MM.1S (cell line): ENCODE measurements around the gene SOBP.

Experiments
- DNase-seq: peaks from one replicate; pipeline ENCODE4 v3.0.0-alpha.2; 2015
- H2AFZ ChIP-seq: fragments of 300-600 bp; sonication (generic); 2 replicates; pipeline ENCODE4 v1.6.0; 2016; ENCODE audit warnings: antibody characterized with exemption, low read length
- H3F3A ChIP-seq: fragments of 300-600 bp; sonication (generic); 2 replicates; pipeline ENCODE4 v1.6.1; 2016; ENCODE audit warnings: mild to moderate bottlenecking, antibody characterized with exemption, low read length, moderate library complexity, mixed read lengths; ENCODE audit not compliant: insufficient read depth
- H3K27ac ChIP-seq: fragments of 300-600 bp; sonication (generic); 2 replicates; pipeline ENCODE4 v1.5.1; 2016; ENCODE audit warnings: mild to moderate bottlenecking, low read length
- H3K27me3 ChIP-seq: fragments of 300-600 bp; sonication (generic); replicated peaks from 2 replicates; pipeline ENCODE4 v1.6.0; 2016; ENCODE audit warnings: low read length; ENCODE audit not compliant: insufficient read depth
- H3K36me3 ChIP-seq: fragments of 300-600 bp; sonication (generic); replicated peaks from 2 replicates; pipeline ENCODE4 v1.6.1; 2016; ENCODE audit warnings: mild to moderate bottlenecking, low read length, mixed read lengths; ENCODE audit not compliant: insufficient read depth
- H3K4me1 ChIP-seq: fragments of 300-600 bp; sonication (generic); 2 replicates; pipeline ENCODE4 v1.6.1; 2016; ENCODE audit warnings: low read length, mixed read lengths
- H3K4me2 ChIP-seq: fragments of 300-600 bp; sonication (generic); 2 replicates; pipeline ENCODE4 v1.6.0; 2016; ENCODE audit warnings: low read depth, low read length
- H3K4me3 ChIP-seq: fragments of 300-600 bp; sonication (generic); 2 replicates; pipeline ENCODE4 v1.5.1; 2016; ENCODE audit warnings: low read length, mixed read lengths
- H3K79me2 ChIP-seq: fragments of 300-600 bp; sonication (generic); 2 replicates; pipeline ENCODE4 v1.6.1; 2016; ENCODE audit warnings: mixed run types, low read length, mixed read lengths
- H3K9ac ChIP-seq: fragments of 300-600 bp; sonication (generic); 2 replicates; pipeline ENCODE4 v1.6.1; 2016; ENCODE audit warnings: low read length, mixed read lengths
- H3K9me2 ChIP-seq: fragments of 300-600 bp; sonication (generic); replicated peaks from 2 replicates; pipeline ENCODE4 v1.6.1; 2016; ENCODE audit warnings: mild to moderate bottlenecking, low read length, mixed read lengths; ENCODE audit not compliant: insufficient read depth
- H3K9me3 ChIP-seq: fragments of 300-600 bp; sonication (generic); replicated peaks from 2 replicates; pipeline ENCODE4 v1.6.1; 2016; ENCODE audit warnings: mild to moderate bottlenecking, low read length, mixed read lengths; ENCODE audit not compliant: insufficient read depth
- H4K20me1 ChIP-seq: fragments of 300-600 bp; sonication (generic); 2 replicates; pipeline ENCODE4 v1.6.1; 2016; ENCODE audit warnings: mild to moderate bottlenecking, low read length, moderate library complexity, mixed read lengths; ENCODE audit not compliant: insufficient read depth
- EZH2 ChIP-seq: fragments of 300-600 bp; sonication (generic); optimal IDR thresholded peaks from 2 replicates; pipeline ENCODE3; 2017; ENCODE audit warnings: low read depth, mild to moderate bottlenecking, antibody characterized with exemption, low read length, mixed read lengths
- EZH2phosphoT487 ChIP-seq: fragments of 300-600 bp; sonication (generic); IDR thresholded peaks from 2 replicates; pipeline ENCODE4 v1.6.1; 2018; ENCODE audit warnings: antibody characterized with exemption, low read length
- TF ChIP-seq, protein P1 (sequence below): fragments of 300-600 bp; sonication (generic); IDR thresholded peaks from 2 replicates; pipeline ENCODE4 v1.5.1; 2016; ENCODE audit warnings: antibody characterized with exemption, low read length, mixed read lengths

Gene SOBP

DNA sequence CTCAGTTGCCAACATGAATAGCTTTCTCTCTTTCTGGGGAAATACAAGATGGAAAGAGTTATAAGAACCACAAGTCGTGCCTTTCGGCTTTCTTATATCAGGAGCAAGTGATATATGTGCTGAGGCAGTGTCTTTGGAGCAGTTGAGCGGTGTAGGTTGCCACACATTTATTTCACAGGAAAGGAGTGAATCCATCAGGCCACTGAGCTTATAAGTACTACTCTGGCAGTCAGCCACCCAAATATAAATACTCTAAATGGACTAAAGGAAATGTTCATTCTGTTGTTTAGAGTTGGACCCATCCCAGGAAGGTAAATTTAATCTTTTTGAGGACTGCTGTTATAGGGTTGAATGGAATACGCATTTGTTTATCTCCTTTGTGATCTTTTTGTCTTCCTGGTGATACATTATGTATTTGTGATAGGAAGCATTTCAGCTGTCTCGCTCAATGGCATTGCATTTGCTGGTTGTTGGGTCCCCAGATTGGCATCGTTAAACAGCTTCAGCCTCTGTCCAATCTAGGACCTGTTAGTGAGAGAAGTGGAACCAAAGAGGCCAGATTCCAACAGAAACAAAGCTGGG, 139.7 kb downstream of the SOBP start:
- Histone ChIP-seq H3K9me2 (no peaks in the 10 kb centered on the region), H3K4me2 (no peak overlapping the region), H3K4me1 (no peaks in the 10 kb centered on the region), H4K20me1 (no peaks in the 10 kb centered on the region), H2AFZ (no peak overlapping the region), H3K9ac (no peak overlapping the region), H3F3A (no peaks in the 10 kb centered on the region), H3K79me2 (no peaks in the 10 kb centered on the region), H3K9me3 (no peaks in the 10 kb centered on the region), H3K27me3 (no peaks in the 10 kb centered on the region), H3K4me3 (no peak overlapping the region), H3K36me3 (no peaks in the 10 kb centered on the region), H3K27ac (no peak overlapping the region)
- no peak for DNase-seq
- TF ChIP-seq, protein P1, sequence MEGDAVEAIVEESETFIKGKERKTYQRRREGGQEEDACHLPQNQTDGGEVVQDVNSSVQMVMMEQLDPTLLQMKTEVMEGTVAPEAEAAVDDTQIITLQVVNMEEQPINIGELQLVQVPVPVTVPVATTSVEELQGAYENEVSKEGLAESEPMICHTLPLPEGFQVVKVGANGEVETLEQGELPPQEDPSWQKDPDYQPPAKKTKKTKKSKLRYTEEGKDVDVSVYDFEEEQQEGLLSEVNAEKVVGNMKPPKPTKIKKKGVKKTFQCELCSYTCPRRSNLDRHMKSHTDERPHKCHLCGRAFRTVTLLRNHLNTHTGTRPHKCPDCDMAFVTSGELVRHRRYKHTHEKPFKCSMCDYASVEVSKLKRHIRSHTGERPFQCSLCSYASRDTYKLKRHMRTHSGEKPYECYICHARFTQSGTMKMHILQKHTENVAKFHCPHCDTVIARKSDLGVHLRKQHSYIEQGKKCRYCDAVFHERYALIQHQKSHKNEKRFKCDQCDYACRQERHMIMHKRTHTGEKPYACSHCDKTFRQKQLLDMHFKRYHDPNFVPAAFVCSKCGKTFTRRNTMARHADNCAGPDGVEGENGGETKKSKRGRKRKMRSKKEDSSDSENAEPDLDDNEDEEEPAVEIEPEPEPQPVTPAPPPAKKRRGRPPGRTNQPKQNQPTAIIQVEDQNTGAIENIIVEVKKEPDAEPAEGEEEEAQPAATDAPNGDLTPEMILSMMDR, result no peak
- no peak for TF ChIP-seq EZH2phosphoT487
- no peak for TF ChIP-seq EZH2

DNA sequence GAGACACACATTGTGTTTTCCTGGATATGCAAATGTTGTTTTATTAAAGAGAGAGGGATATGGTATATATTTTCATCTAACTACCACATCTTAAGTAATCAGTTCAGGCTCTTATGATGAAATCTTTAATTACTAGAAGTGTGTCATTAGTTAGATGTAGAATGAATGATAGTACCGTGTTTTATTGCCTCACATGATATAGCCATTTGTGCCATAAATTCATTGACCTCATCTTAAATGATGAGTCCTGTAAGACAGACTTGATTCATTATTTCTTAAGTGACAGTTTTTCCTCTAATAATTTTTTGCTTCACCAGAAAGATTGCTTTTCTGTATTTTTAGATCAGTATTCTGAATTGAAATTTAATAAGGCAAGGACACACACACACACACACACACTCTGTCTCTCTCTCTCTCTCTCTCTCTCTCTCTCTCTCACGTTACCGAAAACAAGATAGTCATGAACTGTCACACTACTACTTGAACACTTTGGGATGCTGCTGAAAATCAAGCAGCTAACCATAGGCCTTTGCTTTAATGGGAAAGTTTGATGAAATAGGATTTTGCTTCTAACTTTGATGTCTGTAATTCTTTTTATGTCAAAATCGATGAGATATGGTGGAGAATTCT, 140.5 kb downstream of the SOBP start:
- no peak for DNase-seq
- H3K4me3 ChIP-seq, result no peak overlapping the region
- no peaks in the 10 kb centered on the region for H3K27me3 ChIP-seq
- H3K4me1 ChIP-seq, result no peaks in the 10 kb centered on the region
- no peaks in the 10 kb centered on the region for H3K9me2 ChIP-seq
- no peak overlapping the region for H3K4me2 ChIP-seq
- no peaks in the 10 kb centered on the region for H3F3A ChIP-seq
- TF ChIP-seq EZH2, result no peak
- TF ChIP-seq, protein P1, result no peak
- TF ChIP-seq EZH2phosphoT487, result no peak
- H3K36me3 ChIP-seq, result no peaks in the 10 kb centered on the region
- no peaks in the 10 kb centered on the region for H3K79me2 ChIP-seq
- H2AFZ ChIP-seq, result no peak overlapping the region
- no peaks in the 10 kb centered on the region for H4K20me1 ChIP-seq
- H3K9me3 ChIP-seq, result no peaks in the 10 kb centered on the region
- H3K9ac ChIP-seq, result no peak overlapping the region
- H3K27ac ChIP-seq, result no peak overlapping the region

DNA sequence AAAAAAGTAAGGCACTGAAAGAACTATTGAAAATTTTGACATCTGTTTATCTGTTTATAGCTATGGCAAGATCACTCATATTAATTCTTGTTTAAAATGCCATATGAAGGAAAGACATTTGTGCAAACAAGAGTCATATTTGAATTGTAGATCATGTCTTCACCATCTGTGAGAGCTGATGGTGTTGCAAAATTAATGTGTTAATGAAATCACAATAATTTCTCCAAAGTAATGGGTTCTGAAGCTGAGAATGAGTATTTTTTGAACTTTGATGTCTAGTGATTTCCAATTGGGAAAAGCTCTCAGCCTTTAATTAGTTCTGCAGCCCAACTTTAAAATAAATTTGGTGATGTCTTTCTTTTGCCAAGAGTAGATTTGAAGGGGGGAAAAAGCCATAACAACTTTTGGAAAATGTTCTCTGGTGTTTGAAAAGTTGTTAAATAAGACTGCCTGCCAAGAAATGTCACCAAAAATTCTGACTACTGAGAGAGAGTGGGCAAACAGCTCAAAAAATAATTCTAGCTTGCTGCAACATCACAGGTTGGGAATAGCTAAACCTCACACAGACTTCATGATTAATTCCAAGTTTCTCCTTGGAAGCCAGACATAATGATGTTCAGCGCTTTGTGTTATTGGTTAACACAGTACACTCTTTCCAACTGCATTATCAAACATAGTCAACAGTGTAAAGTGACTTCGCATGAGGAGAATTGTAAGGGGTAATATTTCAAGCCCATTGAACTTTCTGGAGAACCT, 142.6 kb downstream of the SOBP start:
- no peaks in the 10 kb centered on the region for H3K27me3 ChIP-seq
- no peaks in the 10 kb centered on the region for H3K79me2 ChIP-seq
- H3K4me1 ChIP-seq, result no peaks in the 10 kb centered on the region
- H3K4me3 ChIP-seq, result no peak overlapping the region
- H3K36me3 ChIP-seq, result no peaks in the 10 kb centered on the region
- H3K9me2 ChIP-seq, result no peaks in the 10 kb centered on the region
- no peak for DNase-seq
- H3K9ac ChIP-seq, result no peak overlapping the region
- H3F3A ChIP-seq, result no peaks in the 10 kb centered on the region
- TF ChIP-seq, protein P1, result no peak
- TF ChIP-seq EZH2 (no peak), EZH2phosphoT487 (no peak)
- H4K20me1 ChIP-seq, result no peaks in the 10 kb centered on the region
- no peaks in the 10 kb centered on the region for H3K9me3 ChIP-seq
- no peak overlapping the region for H3K27ac ChIP-seq
- H3K4me2 ChIP-seq, result no peak overlapping the region
- no peak overlapping the region for H2AFZ ChIP-seq
